Measurements from ENCODE around the gene EIF2S3. TPM values are rescaled to one million over a fixed set of nuclear protein-coding genes. Genes with fewer than 3 reads are reported as not detected.

Gene EIF2S3
- total RNA-seq, 4 donors from 2014 or later = 50.5 to 129 (median 80.5) TPM

GRCh38 chrX:24020306-24020876 lies 34.4 kb upstream of the EIF2S3 start:
- Histone ChIP-seq H3K4me1 (peaks cover 0 to 4% (median 2%) of the 10 kb centered on the region in 4 donors), H3K27ac (peak overlapping the region in 3 of 4 donors; percentile 0 to 47 (median 10)), H3K36me3 (no peaks in the 10 kb centered on the region), H3K27me3 (no peaks in the 10 kb centered on the region), H3K4me3 (no peak overlapping the region), H3K9me3 (no peaks in the 10 kb centered on the region)
- in situ Hi-C loops (cut with MboI; ENCODE audit: low pct_ligation_motif_present in 1 of 4, low pct_unique_long_range_greater_than_20kb in 1 of 4, low sequenced_read_pairs in 3 of 4) (loop anchor here in 1 of 4 donors (10.0 kb wide), 1 partner anchor 116 kb away; the partner anchor contains the start of genes APOO and CXorf58), intact Hi-C loops (cut with DNase I; ENCODE audit: low total_unique reads) (no loop called here)
- 62 to 65% methylated on average over 2 to 3 of the region's 3 CpGs for WGBS, 2 donors (ENCODE audit: low coverage in 1 of 2)
- no peak for TF ChIP-seq POLR2AphosphoS5 (IDR thresholded peaks at IDR 0.05)
- TF ChIP-seq POLR2A (IDR thresholded peaks at IDR 0.05) = no peak
- TF ChIP-seq CTCF (IDR thresholded peaks at IDR 0.05) = no peak
- no peak for DNase-seq

GRCh38 chrX:24023544-24023943 lies 31.2 kb upstream of the EIF2S3 start:
- DNase-seq = no peak
- in situ Hi-C loops (cut with MboI; ENCODE audit: low pct_ligation_motif_present in 1 of 4, low pct_unique_long_range_greater_than_20kb in 1 of 4, low sequenced_read_pairs in 3 of 4) = loop anchor here in 1 of 4 donors (10.0 kb wide), 1 partner anchor 119 kb away; the partner anchor contains the start of genes APOO and CXorf58
- no peak for TF ChIP-seq EP300 (IDR thresholded peaks at IDR 0.05; ENCODE audit: low read depth)
- TF ChIP-seq POLR2AphosphoS5 (IDR thresholded peaks at IDR 0.05) = no peak
- no peak for TF ChIP-seq CTCF (IDR thresholded peaks at IDR 0.05)
- TF ChIP-seq POLR2A (IDR thresholded peaks at IDR 0.05) = no peak
- H3K9me3 ChIP-seq = no peaks in the 10 kb centered on the region
- intact Hi-C loops (cut with DNase I; ENCODE audit: low total_unique reads) = no loop called here
- H3K27ac ChIP-seq = peak overlapping the region in 3 of 4 donors; percentile 97 to 98 (median 97)
- no peaks in the 10 kb centered on the region for H3K36me3 ChIP-seq
- H3K27me3 ChIP-seq = no peaks in the 10 kb centered on the region
- WGBS, 2 donors (ENCODE audit: low coverage in 1 of 2) = 42% methylated on average over 1 of the region's 1 CpG; no CpG with 5 or more reads in 1 of the 2 donors
- peaks cover 0 to 4% (median 2%) of the 10 kb centered on the region in 4 donors for H3K4me1 ChIP-seq
- peak overlapping the region in 3 of 4 donors; percentile 60 to 95 (median 91) for H3K4me3 ChIP-seq

- H3K36me3 ChIP-seq = no peaks in the 10 kb centered on the region
- WGBS, 2 donors (ENCODE audit: low coverage in 1 of 2) = 2 to 45% methylated on average over 7 to 19 of the region's 19 CpGs
- DNase-seq = no peak
- in situ Hi-C loops (cut with MboI; ENCODE audit: low pct_ligation_motif_present in 1 of 4, low pct_unique_long_range_greater_than_20kb in 1 of 4, low sequenced_read_pairs in 3 of 4) (loop anchor here in 1 of 4 donors (10.0 kb wide), 1 partner anchor 119 kb away; the partner anchor contains the start of genes APOO and CXorf58), intact Hi-C loops (cut with DNase I; ENCODE audit: low total_unique reads) (no loop called here)
- H3K27me3 ChIP-seq = no peaks in the 10 kb centered on the region
- peak overlapping the region; percentile 93 to 98 (median 97) for H3K27ac ChIP-seq
- peaks cover 0 to 4% (median 2%) of the 10 kb centered on the region in 4 donors for H3K4me1 ChIP-seq
- TF ChIP-seq EP300 (IDR thresholded peaks at IDR 0.05; ENCODE audit: low read depth) (no peak), POLR2AphosphoS5 (IDR thresholded peaks at IDR 0.05) (no peak), CTCF (IDR thresholded peaks at IDR 0.05) (no peak), POLR2A (IDR thresholded peaks at IDR 0.05) (no peak)
- H3K4me3 ChIP-seq = peak overlapping the region; percentile 60 to 95 (median 80)
- no peaks in the 10 kb centered on the region for H3K9me3 ChIP-seq
Measured at GRCh38 chrX:24023972-24024669, 30.6 kb upstream of the EIF2S3 start.
